ACHN (cell line): ENCODE data around the gene NAPEPLD.
"Not testable (repeated sequence)": the region's sequence is repeated elsewhere in the genome, so short reads cannot be mapped to it uniquely, and the experiment has no call there.

ENCODE experiments used
- DNase-seq: peaks from one replicate; pipeline ENCODE4 v3.0.0-alpha.2; 2015
- in situ Hi-C: cut with HindIII; loops from 2 replicates; pipeline ENCODE4 v1.10.0; 2017; ENCODE audit warnings: low sequenced_read_pairs, low pct_ligation_motif_present, low pct_unique_long_range_greater_than_20kb

The NAPEPLD gene

DNA sequence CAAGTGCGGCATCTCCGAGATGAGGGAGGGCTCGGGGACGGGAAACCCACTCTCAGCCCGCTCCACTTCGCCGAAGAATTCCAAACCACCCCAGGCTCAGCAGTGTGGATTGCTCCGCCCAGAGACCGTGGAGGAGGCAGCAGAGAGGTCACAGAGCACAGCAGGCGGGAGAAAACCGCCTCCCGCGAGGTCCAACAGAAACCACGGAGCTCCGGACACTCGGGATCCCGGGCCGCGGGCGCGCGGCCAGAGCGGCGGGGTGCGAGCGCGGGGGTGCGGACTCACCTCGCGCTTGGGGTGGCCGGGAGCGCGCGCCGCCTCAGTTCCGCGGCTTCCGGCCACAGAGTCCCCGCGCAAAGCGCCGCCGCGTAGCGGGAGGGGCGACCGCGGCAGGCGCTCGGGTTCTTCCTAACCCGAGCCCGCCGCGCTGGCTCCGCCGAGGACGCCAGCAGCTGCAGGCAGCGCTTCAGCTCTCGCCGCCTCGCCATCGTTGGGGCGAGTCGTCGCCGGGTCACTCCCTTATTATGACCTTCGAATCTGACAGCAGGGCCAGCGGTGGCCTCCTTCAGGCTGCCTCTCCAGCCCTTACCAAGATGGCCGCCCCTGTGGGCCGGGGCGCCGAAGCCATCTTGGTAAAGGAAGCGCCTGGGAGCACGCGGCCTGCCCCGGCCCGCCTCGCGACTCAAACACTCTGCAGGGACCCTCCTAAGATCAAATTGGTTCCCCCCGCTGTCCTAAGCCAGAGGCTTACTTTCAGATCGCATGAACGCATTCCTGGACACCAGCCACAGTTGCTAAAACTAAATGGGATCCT is at the start of gene NAPEPLD:
Gene NAPEPLD, minus strand, starts transcription at position 106 of the 814 bp plus-strand sequence. CDS start 20,323 bp downstream, outside the sequence.
- DNase-seq, result peak; percentile 97
- in situ Hi-C loops, result no loop called here

DNA sequence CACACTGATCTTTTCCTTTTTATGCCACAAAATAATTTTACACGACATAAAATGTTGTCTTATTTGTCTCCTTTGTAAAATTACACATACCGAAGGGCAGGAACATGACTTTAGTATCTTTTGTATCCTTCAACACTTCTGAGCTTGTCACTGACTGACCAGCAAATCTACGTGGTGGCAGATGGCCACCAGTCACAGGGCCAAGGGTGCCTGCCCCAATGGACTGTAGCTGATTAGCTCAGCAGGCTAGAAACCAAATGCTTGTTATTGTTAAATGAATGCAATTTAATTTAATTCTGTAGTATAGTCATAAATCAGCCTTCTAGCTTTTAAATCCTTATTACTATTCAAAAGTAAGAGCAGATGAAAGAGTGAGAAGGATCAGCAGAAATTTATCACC is 49.2 kb upstream of the NAPEPLD start:
- DNase-seq, in situ Hi-C loops: not testable (repeated sequence)

DNA sequence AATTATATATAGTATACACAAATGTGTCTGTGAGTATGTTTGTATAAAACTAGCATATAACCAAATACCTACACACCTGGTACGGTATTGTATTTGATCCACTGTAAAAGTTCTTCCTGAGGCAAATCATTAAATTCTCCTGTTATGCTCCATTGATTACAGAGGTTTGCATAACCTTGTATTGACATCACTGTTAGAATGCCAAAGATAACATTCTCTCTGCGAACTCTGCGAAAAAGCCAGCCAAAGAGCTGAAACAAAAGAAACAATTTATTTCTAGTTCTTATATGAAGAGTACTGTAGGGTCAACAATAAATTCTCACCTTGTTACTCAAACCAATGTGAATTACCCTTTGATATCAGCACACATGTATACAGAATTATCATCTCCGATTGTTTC is 46.5 kb upstream of the NAPEPLD start:
- in situ Hi-C loops, result not testable (repeated sequence)
- DNase-seq, result peak; percentile 79

- in situ Hi-C loops, DNase-seq: not testable (repeated sequence)
Observed at GRCh38 chr7:103172415-103173146, 23.7 kb upstream of the NAPEPLD start.

GRCh38 chr7:103171695-103172414 is 23.0 kb upstream of the NAPEPLD start:
- in situ Hi-C loops, DNase-seq: not testable (repeated sequence)

DNA sequence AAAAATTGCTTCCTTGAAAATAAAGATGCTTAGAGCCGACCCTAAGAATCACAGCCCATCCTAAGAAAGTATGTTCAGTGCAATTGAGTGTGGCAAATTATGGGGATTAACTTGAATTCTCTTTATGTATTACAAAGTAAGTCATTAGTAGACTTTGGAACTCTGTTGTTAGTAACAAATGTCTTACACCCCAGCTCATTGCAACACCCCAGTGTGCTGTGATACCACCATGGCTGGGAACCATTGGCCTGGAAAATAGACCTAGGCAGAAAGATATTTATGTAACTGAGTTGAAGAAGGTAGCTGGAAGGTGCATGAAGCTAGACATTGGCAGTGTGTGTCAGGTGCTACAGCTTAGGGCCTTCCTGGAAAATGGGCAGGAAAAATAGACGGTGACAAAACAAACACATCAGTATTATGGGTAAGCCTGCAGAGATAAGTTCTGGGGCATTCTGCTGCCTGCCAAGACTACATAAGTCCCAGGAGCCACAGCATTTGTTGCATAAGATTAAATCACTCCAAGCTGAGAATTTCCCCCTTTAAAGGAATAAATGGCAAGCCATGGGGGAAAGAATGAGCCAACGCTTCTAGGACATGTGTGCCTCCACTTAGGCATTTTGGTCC is 18.1 kb upstream of the NAPEPLD start:
- in situ Hi-C loops, DNase-seq: not testable (repeated sequence)

GRCh38 chr7:103163087-103163825 is 14.4 kb upstream of the NAPEPLD start:
- DNase-seq, in situ Hi-C loops: not testable (repeated sequence)

DNA sequence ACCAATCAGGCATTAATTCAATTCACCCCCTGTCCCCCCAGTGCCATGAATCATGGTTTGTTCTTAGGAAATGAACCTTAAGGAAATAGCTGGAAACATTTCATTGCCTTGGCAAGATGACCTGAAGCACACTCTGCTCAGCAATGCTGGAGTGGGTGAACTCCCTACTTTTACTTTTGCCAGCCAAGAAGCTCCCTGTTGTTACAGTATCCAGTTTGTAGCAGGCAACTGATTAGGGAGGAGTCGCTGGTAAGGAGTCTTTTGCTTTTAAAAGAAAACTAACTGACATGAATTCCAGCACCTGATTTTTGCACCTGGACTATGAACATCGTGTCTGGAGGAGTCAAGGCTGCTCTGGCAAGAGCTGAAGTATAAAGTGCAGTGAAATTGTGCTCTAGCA is 13.7 kb upstream of the NAPEPLD start:
- DNase-seq, in situ Hi-C loops: not testable (repeated sequence)

- in situ Hi-C loops, DNase-seq: not testable (repeated sequence)
Observed at GRCh38 chr7:103161998-103162616, 13.2 kb upstream of the NAPEPLD start.

DNA sequence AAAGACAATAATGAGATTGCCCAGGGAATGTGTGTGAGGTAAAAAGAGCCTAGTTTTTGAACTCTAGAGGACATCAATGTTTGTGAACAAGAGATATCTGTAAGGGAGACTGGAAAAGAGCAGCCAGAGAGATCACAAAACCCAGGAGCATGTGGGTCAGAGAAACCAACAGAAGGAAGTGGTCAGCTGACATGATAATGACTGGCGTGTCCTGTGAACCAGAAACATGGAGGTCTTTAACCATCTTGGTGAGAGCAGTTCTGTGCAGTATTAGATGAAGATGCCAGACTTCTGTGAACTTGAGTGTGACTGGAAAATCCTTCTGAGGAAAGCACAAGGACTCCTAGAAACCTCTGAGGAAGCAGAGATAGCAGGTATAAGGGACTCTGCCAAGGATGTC is 10.2 kb upstream of the NAPEPLD start:
- in situ Hi-C loops, DNase-seq: not testable (repeated sequence)

DNA sequence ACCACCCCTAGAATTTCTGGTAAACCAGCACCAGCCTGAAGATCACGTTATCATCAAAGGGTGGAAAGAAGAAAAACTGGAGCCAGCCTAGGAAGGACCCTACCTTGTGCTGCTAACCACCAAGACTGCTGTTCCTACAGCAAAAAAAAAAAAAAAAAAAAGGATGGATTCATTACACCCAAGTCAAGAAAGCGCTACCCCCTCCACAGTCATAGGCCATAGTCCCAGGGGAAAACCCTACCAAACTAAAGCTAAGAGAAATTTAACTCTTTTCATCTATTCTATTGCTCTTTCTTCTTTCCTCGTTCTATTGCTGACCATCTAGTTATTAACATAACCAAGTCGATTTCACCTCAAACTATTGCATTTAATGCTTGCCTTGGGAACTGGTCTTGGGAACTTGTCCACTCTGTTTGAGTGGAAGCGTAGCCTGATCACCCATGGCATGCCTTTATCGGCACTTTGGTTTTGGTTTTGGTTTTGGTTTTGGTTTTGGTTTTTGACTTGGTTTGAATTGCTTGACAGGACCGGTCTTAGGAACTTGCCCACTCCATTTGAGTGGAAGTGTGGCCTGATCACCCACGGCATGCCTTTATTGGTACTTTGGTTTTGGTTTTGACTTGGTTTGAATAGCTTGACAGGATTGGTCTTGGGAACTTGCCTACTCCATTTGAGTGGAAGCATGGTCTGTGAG is 6.6 kb upstream of the NAPEPLD start:
- in situ Hi-C loops, result not testable (repeated sequence)
- DNase-seq, result peak; percentile 33

- DNase-seq, result no peak
- in situ Hi-C loops, result no loop called here
Observed at GRCh38 chr7:103154042-103154441, 5.1 kb upstream of the NAPEPLD start.

- in situ Hi-C loops, DNase-seq: not testable (repeated sequence)
Observed at GRCh38 chr7:103152744-103153617, 4.1 kb upstream of the NAPEPLD start.

GRCh38 chr7:103151993-103152676 is 3.2 kb upstream of the NAPEPLD start:
- in situ Hi-C loops, DNase-seq: not testable (repeated sequence)

DNA sequence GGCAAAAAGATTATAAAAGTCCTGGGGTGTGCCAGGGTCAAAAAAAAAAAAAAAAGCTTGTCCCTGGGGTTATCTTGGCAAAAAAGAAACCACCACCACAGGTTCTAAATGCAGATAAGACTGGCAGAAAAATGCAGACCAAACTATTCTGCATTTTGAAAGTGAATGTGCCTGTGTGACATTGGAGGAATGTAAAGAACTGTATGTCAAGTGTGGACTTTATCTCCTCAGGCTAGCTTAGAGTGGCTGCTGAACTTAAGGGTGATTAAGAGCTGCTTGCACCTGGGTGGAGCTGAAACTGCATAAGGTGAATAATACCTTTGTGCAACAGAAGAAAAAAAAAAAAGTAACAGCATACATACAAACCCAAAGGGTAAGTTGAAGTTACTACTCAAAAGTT is 1.3 kb upstream of the NAPEPLD start:
- in situ Hi-C loops, result no loop called here
- no peak for DNase-seq

- DNase-seq, result no peak
- in situ Hi-C loops, result no loop called here
Observed at GRCh38 chr7:103149808-103150180, 895 bp upstream of the NAPEPLD start.
